HL-60 (cell line): ENCODE results near the gene CAPN9.

Experiments used
- CTCF ChIP-seq: IDR thresholded peaks from one replicate; pipeline ENCODE4 v1.5.1; 2011; ENCODE audit warnings: low read length, control low read depth, inconsistent platforms; ENCODE audit not compliant: insufficient read depth
- REST ChIP-seq: IDR thresholded peaks from 2 replicates; pipeline ENCODE4 v1.6.1; 2012; ENCODE audit warnings: low read depth; ENCODE audit not compliant: insufficient replicate concordance

GRCh38 chr1:230753191-230753585 is 6.0 kb downstream of the CAPN9 start:
- no peak for TF ChIP-seq CTCF
- TF ChIP-seq REST = no peak
